Measurements from ENCODE around the gene CLBA1. TPM values are rescaled to one million over a fixed set of nuclear protein-coding genes. Genes with fewer than 3 reads are reported as not detected.

Gene CLBA1
- total RNA-seq, 1 experiment from 2014 or later, result 14.3 TPM

GRCh38 chr14:104956290-104956890, 29.2 kb upstream of the CLBA1 start:
- no peaks in the 10 kb centered on the region for H3K9me3 ChIP-seq (ENCODE audit: low read depth, low read length, poor library complexity, severe bottlenecking)
- no peaks in the 10 kb centered on the region for H3K36me3 ChIP-seq (ENCODE audit: insufficient read depth, low read length, poor library complexity, severe bottlenecking)
- intact Hi-C loops (cut with micrococcal nuclease; ENCODE audit: unreplicated experiment), result no loop called here
- H3K27me3 ChIP-seq (replicated peaks; ENCODE audit: insufficient read depth, low read depth, low read length, poor library complexity), result peaks cover 6% of the 10 kb centered on the region
- DNase-seq (ENCODE audit: low spot score), result no peak
- no peak overlapping the region for H3K27ac ChIP-seq (ENCODE audit: low read depth, low read length, poor library complexity, severe bottlenecking)
- ChIA-PET POLR2A (ENCODE audit: low non-redundant PET) (no interaction called here), CTCF (interaction anchor here (0.6 kb wide), 1 partner anchor 62 kb away, joined by 5 read pairs; no protein-coding TSS in a partner anchor)
- H3K4me3 ChIP-seq (ENCODE audit: low read depth, low read length, poor library complexity, severe bottlenecking), result no peak overlapping the region
- no peaks in the 10 kb centered on the region for H3K4me1 ChIP-seq (ENCODE audit: insufficient read depth, low read length, poor library complexity, severe bottlenecking)
- no TSS peak for BruUV-seq (replicated peaks)
- TF ChIP-seq EZH2 (IDR thresholded peaks at IDR 0.05; ENCODE audit: borderline replicate concordance, low read depth, low read length, poor library complexity, severe bottlenecking) (no peak), CTCF (conservative IDR thresholded peaks at IDR 0.05; ENCODE audit: low read depth, low read length) (no peak)

- no peaks in the 10 kb centered on the region for H3K36me3 ChIP-seq (ENCODE audit: insufficient read depth, low read length, poor library complexity, severe bottlenecking)
- ChIA-PET CTCF (interaction anchor here (0.6 kb wide), 1 partner anchor 61 kb away, joined by 5 read pairs; no protein-coding TSS in a partner anchor), POLR2A (ENCODE audit: low non-redundant PET) (no interaction called here)
- no peaks in the 10 kb centered on the region for H3K9me3 ChIP-seq (ENCODE audit: low read depth, low read length, poor library complexity, severe bottlenecking)
- DNase-seq (ENCODE audit: low spot score), result no peak
- no peak overlapping the region for H3K27ac ChIP-seq (ENCODE audit: low read depth, low read length, poor library complexity, severe bottlenecking)
- no TSS peak for BruUV-seq (replicated peaks)
- TF ChIP-seq EZH2 (IDR thresholded peaks at IDR 0.05; ENCODE audit: borderline replicate concordance, low read depth, low read length, poor library complexity, severe bottlenecking) (no peak), CTCF (conservative IDR thresholded peaks at IDR 0.05; ENCODE audit: low read depth, low read length) (no peak)
- H3K4me3 ChIP-seq (ENCODE audit: low read depth, low read length, poor library complexity, severe bottlenecking), result no peak overlapping the region
- H3K27me3 ChIP-seq (replicated peaks; ENCODE audit: insufficient read depth, low read depth, low read length, poor library complexity), result peaks cover 6% of the 10 kb centered on the region
- intact Hi-C loops (cut with micrococcal nuclease; ENCODE audit: unreplicated experiment), result no loop called here
- H3K4me1 ChIP-seq (ENCODE audit: insufficient read depth, low read length, poor library complexity, severe bottlenecking), result no peaks in the 10 kb centered on the region
These were observed 28.2 kb upstream of the CLBA1 start for GRCh38 chr14:104957146-104958113.

GRCh38 chr14:104964546-104964945, 21.0 kb upstream of the CLBA1 start:
- intact Hi-C loops (cut with micrococcal nuclease; ENCODE audit: unreplicated experiment), result no loop called here
- H3K27ac ChIP-seq (ENCODE audit: low read depth, low read length, poor library complexity, severe bottlenecking), result no peak overlapping the region
- CTCF ChIA-PET, result interaction anchor here (0.7 kb wide), 1 partner anchor 82 kb away, joined by 6 read pairs; no protein-coding TSS in a partner anchor
- no peaks in the 10 kb centered on the region for H3K36me3 ChIP-seq (ENCODE audit: insufficient read depth, low read length, poor library complexity, severe bottlenecking)
- no peaks in the 10 kb centered on the region for H3K9me3 ChIP-seq (ENCODE audit: low read depth, low read length, poor library complexity, severe bottlenecking)
- no peak overlapping the region for H3K4me3 ChIP-seq (ENCODE audit: low read depth, low read length, poor library complexity, severe bottlenecking)
- no peaks in the 10 kb centered on the region for H3K27me3 ChIP-seq (replicated peaks; ENCODE audit: insufficient read depth, low read depth, low read length, poor library complexity)
- TF ChIP-seq EZH2 (IDR thresholded peaks at IDR 0.05; ENCODE audit: borderline replicate concordance, low read depth, low read length, poor library complexity, severe bottlenecking) (no peak), CTCF (conservative IDR thresholded peaks at IDR 0.05; ENCODE audit: low read depth, low read length) (no peak)
- POLR2A ChIA-PET (ENCODE audit: low non-redundant PET), result no interaction called here
- DNase-seq (ENCODE audit: low spot score), result no peak
- peaks cover 9% of the 10 kb centered on the region for H3K4me1 ChIP-seq (ENCODE audit: insufficient read depth, low read length, poor library complexity, severe bottlenecking)
- no TSS peak for BruUV-seq (replicated peaks)

Measured in A673 (cell line).